Islet of Langerhans (tissue), 1 donor: ENCODE measurements around the gene RIPPLY2.
"Not testable (repeated sequence)": the region's sequence is repeated elsewhere in the genome, so short reads cannot be mapped to it uniquely, and the experiment has no call there.

ENCODE experiments used
- FAIRE-seq: peaks from one replicate; lab custom pipeline; 2011; peaks lifted over from hg19 to GRCh38; lab: Jason Lieb, UNC

Gene RIPPLY2

GRCh38 chr6:83860359-83860755, 7.2 kb downstream of the RIPPLY2 start:
- no peak for FAIRE-seq

DNA sequence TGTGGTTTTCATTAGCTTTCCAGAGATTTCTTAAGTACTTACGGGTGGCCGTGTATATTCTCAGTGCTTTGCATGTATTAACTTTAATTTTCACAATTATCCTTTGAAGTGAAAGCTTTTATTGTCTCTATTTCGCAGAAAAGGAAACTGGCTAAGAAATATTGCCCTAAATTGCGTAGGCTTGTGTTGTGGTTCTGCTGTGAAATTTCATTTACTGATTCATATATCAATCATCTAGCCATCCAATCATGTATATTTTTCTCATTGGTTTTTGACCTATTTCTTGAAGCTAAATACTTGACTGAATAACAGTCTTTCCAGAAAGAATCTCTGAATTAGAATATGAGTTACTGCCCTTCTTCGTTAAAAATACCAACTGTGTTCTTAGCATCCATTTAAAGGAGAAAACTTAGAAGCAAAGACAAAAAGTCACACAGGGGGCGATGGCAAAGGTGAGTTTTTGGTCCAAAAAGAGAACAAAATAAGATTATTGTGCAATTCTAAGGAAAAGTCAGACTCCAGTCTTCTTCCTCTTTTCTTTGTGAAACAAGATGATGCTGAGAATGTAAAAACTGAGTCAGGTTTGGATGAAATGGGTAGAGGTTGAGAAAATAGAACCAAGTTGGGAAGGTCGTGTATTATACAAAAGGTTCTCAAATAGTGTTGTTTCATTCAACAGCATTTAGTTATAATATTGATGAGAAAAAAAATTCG, 7.8 kb downstream of the RIPPLY2 start:
- no peak for FAIRE-seq

- FAIRE-seq = peak; percentile 87
Measured at GRCh38 chr6:83862776-83863471, 9.8 kb downstream of the RIPPLY2 start.

GRCh38 chr6:83867043-83867442, 13.9 kb downstream of the RIPPLY2 start:
- FAIRE-seq = no peak

- FAIRE-seq = no peak
Measured at GRCh38 chr6:83867527-83868161, 14.5 kb downstream of the RIPPLY2 start.

DNA sequence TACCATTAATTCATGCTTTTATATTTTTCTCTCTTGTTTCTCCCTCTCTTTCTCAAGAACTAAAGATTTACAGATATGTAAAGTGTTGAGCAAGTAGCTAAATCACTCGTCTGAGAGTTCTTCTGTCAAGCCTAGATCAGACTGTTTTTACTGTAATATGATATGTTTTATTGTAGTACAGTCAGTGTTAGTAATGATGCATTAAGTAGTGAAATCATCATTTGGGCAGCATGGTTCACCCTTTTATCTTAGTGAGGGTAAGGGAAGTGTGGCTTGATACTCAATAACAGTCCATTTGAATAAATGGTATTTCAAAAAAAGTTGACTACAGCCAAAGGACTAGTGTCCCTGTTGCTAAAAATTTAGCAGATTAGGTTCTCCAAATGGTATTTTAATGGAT, 15.5 kb downstream of the RIPPLY2 start:
- FAIRE-seq = peak; percentile 82

DNA sequence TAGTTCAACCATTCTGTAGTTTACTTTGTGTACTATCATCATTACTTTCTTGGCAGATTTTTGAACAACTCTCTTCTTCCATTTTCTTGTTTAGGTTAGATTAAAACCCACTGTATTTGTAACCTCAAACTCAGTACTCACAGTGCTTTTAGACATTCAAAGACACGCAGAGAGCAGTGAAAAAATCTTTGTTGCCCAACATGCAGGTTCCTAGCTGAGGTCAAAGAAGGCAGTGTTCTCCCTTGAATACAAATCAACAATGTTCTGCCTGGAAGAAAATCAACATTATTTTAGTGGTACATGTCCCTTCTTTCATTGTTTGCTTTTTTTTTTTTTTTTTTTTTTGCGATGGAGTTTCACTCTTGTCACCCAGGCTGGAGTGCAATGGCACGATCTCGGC, 17.5 kb downstream of the RIPPLY2 start:
- FAIRE-seq = no peak

DNA sequence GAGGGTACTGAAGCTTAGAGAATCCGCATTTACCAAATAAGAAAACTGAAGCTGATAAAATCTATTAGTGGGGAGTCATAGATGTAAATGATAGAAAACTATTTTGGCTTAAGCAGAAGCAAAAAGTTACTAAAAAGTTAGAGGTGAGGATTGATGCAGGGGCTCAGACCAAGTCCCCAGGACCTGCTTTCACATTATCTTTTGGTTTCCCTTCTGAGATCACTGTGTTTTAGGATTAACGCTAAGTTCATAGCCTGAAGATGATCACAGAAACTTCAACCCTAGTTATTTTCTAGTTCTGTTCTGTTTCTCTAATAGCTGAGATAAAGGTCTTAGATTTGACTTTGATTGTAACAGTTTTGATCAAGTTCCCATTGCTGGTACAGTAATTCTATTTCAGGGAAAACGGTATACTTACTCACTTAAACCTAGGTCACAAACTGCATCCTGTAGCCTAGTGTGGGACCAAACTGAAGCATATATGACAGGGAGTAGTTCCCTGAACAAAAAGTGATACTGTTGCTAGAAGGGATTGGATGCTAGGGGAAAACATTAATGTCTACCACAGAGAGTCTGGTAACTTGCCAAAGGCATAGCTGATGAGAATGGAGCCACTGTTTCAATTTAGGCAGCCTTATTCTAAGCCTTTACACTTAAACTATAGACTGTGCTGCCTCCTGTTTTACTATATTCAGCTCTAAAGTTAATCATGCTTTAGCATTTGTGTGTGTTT, 19.4 kb downstream of the RIPPLY2 start:
- no peak for FAIRE-seq

DNA sequence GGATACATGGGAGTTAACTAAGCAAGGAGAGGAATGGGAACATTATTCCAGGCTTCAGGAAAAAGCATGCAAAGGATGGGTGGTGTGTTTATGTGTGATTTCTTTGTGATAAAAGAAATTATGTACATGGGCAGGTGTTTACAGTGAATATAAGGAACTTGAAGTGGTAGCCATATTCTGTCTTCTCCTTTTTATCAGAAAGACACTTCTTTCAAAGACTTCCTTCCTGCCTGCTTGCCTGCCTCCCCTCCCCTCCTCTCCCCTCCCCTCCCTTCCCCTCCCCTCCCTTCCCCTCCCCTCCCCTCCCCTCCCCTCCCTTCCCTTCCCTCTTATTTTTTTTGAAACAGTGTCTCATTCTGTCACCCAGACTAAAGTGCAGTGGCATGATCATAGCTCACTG, 20.7 kb downstream of the RIPPLY2 start:
- no peak for FAIRE-seq

GRCh38 chr6:83875843-83876242, 22.7 kb downstream of the RIPPLY2 start:
- no peak for FAIRE-seq

DNA sequence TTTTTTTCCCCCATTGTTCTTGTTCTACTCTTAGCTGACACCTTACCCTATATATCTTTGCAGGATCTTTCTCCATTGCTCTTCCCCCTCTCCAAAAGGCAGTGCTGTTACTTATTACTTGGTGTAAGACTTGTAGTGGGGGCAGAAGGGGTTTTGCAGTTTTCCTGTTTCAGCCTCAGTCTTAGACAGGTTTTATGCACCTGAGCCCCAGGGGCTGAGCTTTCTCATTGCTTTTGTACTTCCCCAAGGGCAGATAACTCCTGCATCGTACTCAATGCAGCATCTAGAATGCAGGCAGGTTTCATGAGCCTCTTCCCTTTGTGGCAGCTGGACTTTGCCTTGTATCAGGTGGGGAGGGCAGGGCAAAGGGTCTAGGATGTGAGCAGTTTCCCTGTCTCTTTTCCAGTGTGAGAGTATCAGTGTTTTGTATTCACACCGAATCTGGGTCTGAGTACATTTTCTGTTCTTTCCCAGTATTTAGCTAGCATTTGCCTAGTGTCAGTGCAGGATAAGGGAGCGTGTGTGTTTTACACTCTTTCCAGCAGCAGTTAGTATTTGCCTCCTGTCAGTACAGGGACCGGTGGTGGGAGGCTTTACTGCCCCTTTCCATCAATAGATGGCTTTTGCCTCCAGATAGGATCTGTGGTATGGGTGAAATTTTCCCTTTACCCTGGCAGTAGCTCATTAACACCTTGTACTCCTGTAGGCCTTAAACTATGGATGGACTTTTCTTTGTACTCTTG, 25.9 kb downstream of the RIPPLY2 start:
- FAIRE-seq = no peak

DNA sequence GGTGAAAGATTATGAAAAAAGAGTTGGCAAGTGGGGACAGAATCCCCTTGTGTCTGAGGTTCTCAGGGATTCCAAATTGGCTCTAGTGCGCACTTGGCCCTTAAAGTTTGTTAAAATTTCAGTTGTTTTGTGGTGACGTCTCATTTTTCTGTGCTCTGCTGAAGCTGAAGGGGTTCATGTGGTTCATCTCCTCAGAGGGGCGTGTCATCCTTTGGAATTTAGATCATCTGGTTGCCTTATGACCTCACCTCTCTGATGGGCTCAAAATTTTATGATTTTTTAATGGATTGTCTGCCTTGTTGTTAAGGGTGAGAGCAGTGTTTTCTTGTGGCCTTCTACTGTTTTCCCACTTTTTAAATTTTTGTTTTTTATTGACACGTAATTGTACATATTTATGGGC, 26.6 kb downstream of the RIPPLY2 start:
- FAIRE-seq = no peak

- FAIRE-seq = no peak
Measured at GRCh38 chr6:83883240-83883639, 30.1 kb downstream of the RIPPLY2 start.

GRCh38 chr6:83884523-83884922, 31.4 kb downstream of the RIPPLY2 start:
- FAIRE-seq = peak; percentile 98

DNA sequence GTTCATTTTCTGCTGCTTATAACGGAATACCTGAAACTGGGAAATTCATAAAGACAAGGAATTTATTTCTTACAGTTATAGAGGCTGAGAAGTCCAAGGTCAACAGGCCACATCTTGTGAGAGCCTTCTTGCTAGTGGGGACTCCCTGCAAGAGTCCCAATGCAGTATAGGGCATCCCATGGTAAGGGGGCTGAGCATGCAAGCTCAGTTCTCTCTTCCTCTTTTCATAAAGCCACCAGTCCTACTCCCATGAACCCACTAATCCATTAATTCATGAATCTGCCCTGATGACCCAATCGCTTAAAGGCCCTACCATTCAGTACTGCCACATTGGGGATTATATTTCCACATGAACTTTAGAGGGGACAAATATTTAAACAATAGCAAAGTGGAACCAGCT, 32.8 kb downstream of the RIPPLY2 start:
- FAIRE-seq = no peak

GRCh38 chr6:83889621-83890020, 36.5 kb downstream of the RIPPLY2 start:
- FAIRE-seq = no peak

DNA sequence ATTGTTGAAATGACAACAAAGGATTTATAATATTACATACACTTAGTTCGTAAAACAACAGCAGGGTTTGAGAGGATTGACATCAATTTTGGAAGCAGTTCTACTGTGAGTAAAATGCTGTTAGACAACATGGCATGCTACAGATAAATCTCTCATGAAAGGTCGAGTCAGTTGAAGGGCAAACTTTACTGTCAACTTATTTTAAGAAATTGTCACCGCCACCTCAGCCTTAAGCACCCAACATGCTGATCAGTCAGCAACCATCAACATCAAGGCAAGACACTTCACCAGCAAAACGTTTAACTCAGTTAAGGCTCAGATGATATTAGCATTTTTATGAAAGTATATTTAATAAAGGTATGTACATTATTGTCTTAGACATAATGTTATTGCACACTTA, 37.4 kb downstream of the RIPPLY2 start:
- no peak for FAIRE-seq

DNA sequence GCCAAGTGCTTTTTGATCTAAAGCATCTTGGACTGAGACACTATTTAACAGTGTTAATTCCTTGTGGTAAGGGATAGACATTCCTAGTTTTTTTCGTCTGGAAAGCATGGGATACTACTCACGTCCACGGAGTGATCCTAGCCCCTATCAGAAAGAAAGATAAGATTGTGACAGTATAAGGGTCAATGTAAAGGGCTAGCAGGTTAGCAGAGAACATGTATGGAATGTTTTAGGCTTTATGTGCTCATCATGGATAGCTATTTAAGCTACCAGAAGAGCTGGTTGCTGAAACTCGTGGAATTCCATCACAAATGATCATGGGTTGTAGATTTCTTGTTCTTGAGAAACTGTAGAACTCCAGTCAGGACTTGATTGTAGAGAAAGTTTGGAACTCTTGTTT, 38.4 kb downstream of the RIPPLY2 start:
- no peak for FAIRE-seq

- FAIRE-seq = no peak
Measured at GRCh38 chr6:83893024-83893423, 39.9 kb downstream of the RIPPLY2 start.

DNA sequence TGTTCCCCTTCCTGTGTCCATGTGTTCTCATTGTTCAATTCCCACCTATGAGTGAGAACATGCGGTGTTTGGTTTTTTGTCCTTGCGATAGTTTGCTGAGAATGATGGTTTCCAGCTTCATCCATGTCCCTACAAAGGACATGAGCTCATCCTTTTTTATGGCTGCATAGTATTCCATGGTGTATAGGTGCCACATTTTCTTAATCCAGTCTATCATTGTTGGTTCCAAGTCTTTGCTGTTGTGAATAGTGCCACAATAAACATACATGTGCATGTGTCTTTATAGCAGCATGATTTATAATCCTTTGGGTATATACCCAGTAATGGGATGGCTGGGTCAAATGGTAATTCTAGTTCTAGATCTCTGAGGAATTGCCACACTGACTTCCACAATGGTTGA, 43.9 kb downstream of the RIPPLY2 start:
- not testable (repeated sequence) for FAIRE-seq

GRCh38 chr6:83901624-83902023, 48.5 kb downstream of the RIPPLY2 start:
- FAIRE-seq = no peak

DNA sequence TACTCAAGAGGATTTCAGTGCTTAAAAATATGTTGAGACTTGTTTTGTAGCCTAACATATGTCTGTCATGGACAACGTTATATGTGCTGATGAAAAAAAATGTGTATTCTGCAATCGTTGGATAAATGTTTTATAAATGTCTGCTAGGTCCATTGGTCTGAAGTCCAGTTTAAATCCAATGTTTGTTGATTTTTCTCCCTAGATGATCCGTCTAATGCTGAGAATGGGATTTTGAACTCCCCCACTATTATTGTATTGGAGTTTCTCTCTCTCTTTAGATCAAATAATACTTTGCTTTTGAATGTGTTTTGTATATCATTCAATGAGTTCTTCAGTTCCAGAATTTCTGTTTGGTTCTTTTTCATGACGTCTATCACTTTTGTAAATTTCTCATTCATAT, 51.2 kb downstream of the RIPPLY2 start:
- peak; percentile 24 for FAIRE-seq
